Large intestine (tissue), 3 donors: Measurements from ENCODE around the gene ST6GALNAC3. TPM values are rescaled to one million over a fixed set of nuclear protein-coding genes. Genes with fewer than 3 reads are reported as not detected.

Experiments used
- DNase-seq, 2 donors: peaks; one replicate each; pipeline versions ENCODE4 v3.0.0 to v3.0.0-alpha.2; 2013
- H3K27ac ChIP-seq: one replicate; pipeline ENCODE4 v1.5.1; 2013; ENCODE audit warnings: low read length
- H3K27me3 ChIP-seq: 2 replicates; pipeline ENCODE4 v1.6.1; 2013; ENCODE audit warnings: low read length; ENCODE audit not compliant: control insufficient read depth, insufficient read depth
- H3K36me3 ChIP-seq: 2 replicates; pipeline ENCODE4 v1.6.1; 2013; ENCODE audit warnings: low read length; ENCODE audit not compliant: control insufficient read depth, insufficient read depth
- H3K4me1 ChIP-seq: one replicate; pipeline ENCODE4 v1.6.1; 2013; ENCODE audit warnings: low read length; ENCODE audit not compliant: control insufficient read depth, insufficient read depth
- H3K4me3 ChIP-seq: one replicate; pipeline ENCODE4 v1.5.1; 2013; ENCODE audit warnings: low read length
- H3K9me3 ChIP-seq: one replicate; pipeline ENCODE4 v1.6.1; 2013; ENCODE audit warnings: mild to moderate bottlenecking, low read depth, low read length, moderate library complexity; ENCODE audit not compliant: control insufficient read depth
- WGBS: methylation state at CpG from one replicate; pipeline ENCODE4 v1.1.5; 2013; ENCODE audit warnings: low lambda C conversion rate; ENCODE audit not compliant: insufficient coverage; 5-methylcytosine and 5-hydroxymethylcytosine counted together
- polyA plus RNA-seq: library from polyadenylated mRNA; unstranded; fragments of 120-200 nt; gene quantifications from one replicate; pipeline ENCODE4 v1.2.1, GENCODE V29; 2013

The ST6GALNAC3 gene
- polyA plus RNA-seq, 1 donor, result 18.0 TPM

DNA sequence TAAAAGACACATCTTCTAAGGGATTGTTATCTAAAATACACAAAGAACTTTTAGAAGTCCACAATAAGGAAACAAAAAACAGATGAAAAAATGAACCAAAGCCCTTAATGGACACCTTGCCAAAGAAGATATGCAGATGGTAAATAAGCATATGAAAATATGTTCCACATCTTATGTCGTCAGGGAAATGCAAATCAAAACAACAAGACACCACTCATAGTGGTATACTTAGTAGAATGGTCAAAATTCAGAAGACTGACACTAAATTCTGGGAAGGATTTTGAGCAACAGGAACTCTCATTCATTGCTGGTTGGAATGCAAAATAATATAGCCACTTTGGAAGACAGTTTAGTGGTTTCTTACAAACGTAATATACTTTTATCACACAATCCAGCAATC, 587.0 kb downstream of the ST6GALNAC3 start:
- Histone ChIP-seq H3K27me3 (no peaks in the 10 kb centered on the region), H3K27ac (no peak overlapping the region), H3K4me1 (peaks cover 1% of the 10 kb centered on the region), H3K9me3 (peaks cover 3% of the 10 kb centered on the region), H3K36me3 (no peaks in the 10 kb centered on the region), H3K4me3 (no peak overlapping the region)
- WGBS, result 90% methylated on average over 2 of the region's 2 CpGs
- DNase-seq, result no peak

DNA sequence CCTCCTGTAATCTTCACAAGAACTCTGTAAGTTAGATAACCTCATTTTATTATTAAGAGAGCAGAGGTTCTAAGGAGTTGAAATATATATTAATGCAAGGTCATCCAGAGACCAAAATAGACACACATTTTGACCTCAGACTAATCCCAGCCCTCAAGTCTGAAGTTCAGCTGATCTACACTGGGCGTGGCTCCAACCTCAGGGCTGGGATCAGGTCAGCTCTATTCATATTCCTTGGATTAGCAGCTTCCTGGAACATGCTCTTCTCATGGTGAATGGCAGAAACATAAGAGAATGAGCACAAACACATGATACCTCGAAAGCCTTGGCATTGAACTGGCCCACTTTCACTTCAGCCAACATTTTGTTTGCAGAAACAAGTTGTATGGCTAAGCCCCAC, 592.0 kb downstream of the ST6GALNAC3 start:
- Histone ChIP-seq H3K27me3 (no peaks in the 10 kb centered on the region), H3K4me1 (peaks cover 7% of the 10 kb centered on the region), H3K4me3 (no peak overlapping the region), H3K27ac (peak overlapping the region; percentile 1), H3K9me3 (peaks cover 4% of the 10 kb centered on the region), H3K36me3 (no peaks in the 10 kb centered on the region)
- no CpG with 5 or more reads among the region's 2 CpGs for WGBS
- DNase-seq, result peak; percentile 53 to 81

DNA sequence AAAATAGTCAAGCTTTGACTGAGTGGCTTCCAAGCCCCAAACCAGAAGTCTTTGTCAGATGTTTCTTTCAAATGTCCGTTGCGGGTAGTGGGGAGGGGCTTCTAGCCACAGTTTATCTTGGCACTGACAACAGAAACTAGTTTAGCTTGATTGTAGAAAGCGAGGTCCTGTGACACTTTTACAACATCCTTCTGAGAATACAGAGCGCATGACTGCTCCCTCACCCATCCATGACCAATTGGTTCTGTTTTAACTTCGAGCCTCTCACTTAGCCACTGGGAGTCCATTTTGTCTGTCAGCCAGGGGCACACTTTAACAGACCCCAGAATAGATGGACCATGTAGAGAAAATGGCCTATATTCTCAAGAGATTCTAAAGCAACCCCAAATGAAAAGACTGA, 593.5 kb downstream of the ST6GALNAC3 start:
- Histone ChIP-seq H3K27me3 (no peaks in the 10 kb centered on the region), H3K9me3 (peaks cover 4% of the 10 kb centered on the region), H3K4me1 (peaks cover 7% of the 10 kb centered on the region), H3K36me3 (no peaks in the 10 kb centered on the region), H3K4me3 (no peak overlapping the region), H3K27ac (no peak overlapping the region)
- no CpG with 5 or more reads among the region's 5 CpGs for WGBS
- peak; percentile 69 to 77 for DNase-seq

DNA sequence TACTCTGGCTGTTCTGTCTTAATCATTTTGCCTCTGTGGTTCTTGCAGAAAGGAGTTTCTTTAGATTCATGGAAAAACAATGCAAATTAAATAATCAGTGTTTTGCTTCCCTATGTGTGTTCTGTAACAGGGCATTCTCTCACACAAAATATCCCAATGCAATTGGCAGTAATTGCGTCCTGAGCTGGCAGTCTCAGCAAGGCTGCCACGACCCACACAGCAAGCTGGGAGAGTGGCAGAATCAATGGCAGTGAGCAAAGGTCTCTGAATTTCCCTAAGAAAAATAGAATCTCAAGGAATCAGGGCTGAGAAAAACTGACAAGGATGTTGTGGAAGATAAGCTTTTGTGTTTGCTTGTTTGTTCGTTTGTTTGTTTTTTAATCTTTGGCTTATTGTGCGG, 594.6 kb downstream of the ST6GALNAC3 start:
- DNase-seq, result no peak
- Histone ChIP-seq H3K4me1 (peaks cover 11% of the 10 kb centered on the region), H3K4me3 (no peak overlapping the region), H3K27me3 (no peaks in the 10 kb centered on the region), H3K9me3 (peaks cover 4% of the 10 kb centered on the region), H3K27ac (no peak overlapping the region), H3K36me3 (no peaks in the 10 kb centered on the region)
- WGBS, result 100% methylated on average over 2 of the region's 4 CpGs

DNA sequence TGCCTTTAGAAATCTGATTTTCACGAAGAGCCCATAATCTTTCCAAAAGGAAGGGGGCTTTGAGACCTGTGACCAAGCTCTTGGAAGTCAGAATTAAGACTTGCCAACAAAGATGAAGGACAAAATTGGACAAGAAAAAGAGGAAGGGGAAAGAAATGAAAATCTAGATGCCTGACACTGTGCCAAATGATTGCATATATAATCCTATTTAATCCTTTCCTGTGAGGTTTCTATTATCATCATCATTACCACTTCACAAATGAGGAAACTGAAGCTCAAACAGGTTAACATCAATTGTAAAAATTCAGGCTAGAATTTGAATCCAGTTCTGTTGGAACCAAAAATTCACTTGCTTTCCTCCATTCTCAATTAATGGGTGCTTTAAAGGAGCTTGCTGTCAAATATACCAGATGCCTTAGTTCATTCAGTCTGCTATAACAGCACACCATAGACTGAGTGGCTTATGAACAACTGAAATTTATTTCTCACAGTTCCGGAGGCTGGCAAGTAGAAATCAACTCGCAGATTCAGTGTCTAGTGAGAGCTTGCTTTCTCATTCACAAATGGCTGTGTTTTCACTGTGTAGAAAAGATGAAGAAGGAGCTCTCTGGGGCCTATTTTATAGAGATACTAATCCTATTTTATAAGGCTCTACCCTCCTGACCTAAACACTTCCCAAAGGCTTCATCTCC, 595.2 kb downstream of the ST6GALNAC3 start:
- no peak for DNase-seq
- no peak overlapping the region for H3K27ac ChIP-seq
- no peaks in the 10 kb centered on the region for H3K27me3 ChIP-seq
- WGBS, result 75% methylated on average over 2 of the region's 3 CpGs
- H3K4me1 ChIP-seq, result peaks cover 11% of the 10 kb centered on the region
- no peak overlapping the region for H3K4me3 ChIP-seq
- no peaks in the 10 kb centered on the region for H3K36me3 ChIP-seq
- H3K9me3 ChIP-seq, result peaks cover 4% of the 10 kb centered on the region

DNA sequence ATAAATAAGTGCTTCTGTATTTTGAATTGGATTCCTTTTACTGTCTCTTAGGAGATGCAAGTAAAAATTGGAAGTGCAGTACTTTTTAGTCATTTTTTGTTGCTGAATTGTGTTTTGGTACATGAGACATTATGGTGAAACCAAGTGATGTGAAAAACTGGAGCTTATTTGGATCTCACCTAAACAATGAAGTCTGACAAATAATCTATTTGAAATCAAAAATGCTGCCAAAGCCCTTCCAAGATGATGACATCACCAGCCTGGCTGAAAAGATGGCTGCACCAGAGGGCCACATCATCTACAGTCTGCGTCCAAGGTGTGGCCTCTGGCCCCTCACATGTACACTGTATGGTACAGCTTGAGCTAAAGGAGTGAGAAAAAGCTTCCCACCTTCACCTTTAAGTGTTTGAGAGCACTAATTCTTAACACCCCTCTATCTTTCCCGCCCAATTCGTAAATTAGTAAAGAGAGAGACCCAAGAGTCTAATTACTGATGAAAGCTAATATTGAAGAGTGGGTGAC, 600.2 kb downstream of the ST6GALNAC3 start:
- H3K9me3 ChIP-seq, result no peaks in the 10 kb centered on the region
- no CpG with 5 or more reads among the region's 3 CpGs for WGBS
- no peak overlapping the region for H3K4me3 ChIP-seq
- H3K4me1 ChIP-seq, result peaks cover 7% of the 10 kb centered on the region
- H3K27me3 ChIP-seq, result no peaks in the 10 kb centered on the region
- no peak overlapping the region for H3K27ac ChIP-seq
- no peaks in the 10 kb centered on the region for H3K36me3 ChIP-seq
- no peak for DNase-seq

DNA sequence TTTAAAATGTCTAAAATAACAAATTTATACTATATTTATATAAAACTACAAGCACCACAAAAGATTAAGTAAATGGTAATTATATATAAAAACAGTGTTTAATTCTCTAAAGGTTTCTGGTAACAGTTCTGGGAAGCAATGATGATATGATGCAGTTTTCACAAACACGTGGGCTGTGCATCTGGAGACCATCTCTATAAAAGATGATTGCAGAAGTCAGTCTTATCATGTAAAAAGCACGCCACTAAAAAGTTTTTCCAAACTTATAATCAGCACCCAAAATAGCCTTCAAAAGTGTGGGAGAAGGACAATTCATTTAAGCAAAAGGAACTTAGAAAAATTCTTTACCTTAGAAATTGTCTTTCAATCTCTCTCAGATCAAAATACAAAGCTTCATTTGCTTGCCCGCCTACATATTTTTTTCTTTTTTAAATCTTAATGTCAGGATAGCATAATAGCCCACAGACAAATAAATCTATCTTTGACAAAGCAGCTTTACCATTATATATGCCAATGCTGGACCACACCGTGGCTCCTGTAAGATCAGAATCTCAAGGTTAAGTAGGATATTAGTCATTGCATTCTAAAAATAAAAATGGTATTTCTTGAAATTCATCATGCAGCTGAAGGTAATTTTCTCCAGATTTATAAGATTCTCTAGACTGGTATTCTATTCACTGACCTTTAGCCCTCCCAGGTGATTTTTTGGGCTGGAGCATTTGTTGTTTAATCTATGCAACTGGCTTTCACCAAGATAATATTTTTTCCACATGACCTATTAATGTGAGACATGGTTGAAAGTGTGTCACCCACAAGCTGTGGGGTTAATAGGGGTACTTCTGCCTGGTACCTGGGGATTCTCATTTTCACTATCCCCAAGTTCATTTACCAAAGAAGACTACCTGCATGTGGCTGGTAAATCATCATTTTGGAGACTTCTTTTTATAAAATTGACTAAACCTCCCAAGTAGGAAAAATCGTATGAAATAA, 603.2 kb downstream of the ST6GALNAC3 start:
- Histone ChIP-seq H3K36me3 (no peaks in the 10 kb centered on the region), H3K27me3 (no peaks in the 10 kb centered on the region), H3K27ac (no peak overlapping the region), H3K4me1 (peaks cover 7% of the 10 kb centered on the region), H3K9me3 (no peaks in the 10 kb centered on the region), H3K4me3 (no peak overlapping the region)
- no peak for DNase-seq
- 80% methylated on average over 1 of the region's 5 CpGs for WGBS

DNA sequence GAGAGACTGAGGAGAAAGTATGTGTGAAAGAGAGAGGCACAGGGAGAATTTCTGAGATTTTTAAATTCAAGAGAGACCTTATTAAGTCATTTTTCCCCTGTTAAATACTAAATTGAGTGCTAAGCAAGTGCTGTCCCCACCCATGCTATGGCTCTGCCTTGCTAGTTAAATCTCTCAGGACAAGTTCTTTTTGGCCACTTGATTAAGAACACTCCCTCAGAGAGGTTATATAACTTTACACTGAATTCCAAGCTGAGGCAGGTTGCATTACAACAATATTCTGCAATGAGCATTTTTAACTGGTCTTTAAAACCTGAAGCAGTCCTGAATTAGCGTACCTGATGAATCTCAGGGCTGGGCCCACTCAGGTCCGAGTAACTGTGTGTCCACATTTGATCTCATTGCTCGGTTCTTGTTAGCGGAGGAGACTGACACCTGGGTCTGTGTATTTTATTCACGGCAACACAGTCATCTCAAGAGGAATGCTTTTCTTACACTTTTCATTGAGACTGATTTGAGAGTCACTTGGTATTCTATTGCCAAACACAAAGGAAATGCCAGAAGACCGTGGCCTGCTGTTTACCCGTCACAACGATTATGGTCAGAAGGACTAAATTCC, 605.1 kb downstream of the ST6GALNAC3 start:
- H3K4me3 ChIP-seq, result no peak overlapping the region
- no peaks in the 10 kb centered on the region for H3K36me3 ChIP-seq
- DNase-seq, result no peak
- WGBS, result no CpG with 5 or more reads among the region's 8 CpGs
- no peaks in the 10 kb centered on the region for H3K9me3 ChIP-seq
- H3K4me1 ChIP-seq, result peaks cover 4% of the 10 kb centered on the region
- no peak overlapping the region for H3K27ac ChIP-seq
- no peaks in the 10 kb centered on the region for H3K27me3 ChIP-seq

DNA sequence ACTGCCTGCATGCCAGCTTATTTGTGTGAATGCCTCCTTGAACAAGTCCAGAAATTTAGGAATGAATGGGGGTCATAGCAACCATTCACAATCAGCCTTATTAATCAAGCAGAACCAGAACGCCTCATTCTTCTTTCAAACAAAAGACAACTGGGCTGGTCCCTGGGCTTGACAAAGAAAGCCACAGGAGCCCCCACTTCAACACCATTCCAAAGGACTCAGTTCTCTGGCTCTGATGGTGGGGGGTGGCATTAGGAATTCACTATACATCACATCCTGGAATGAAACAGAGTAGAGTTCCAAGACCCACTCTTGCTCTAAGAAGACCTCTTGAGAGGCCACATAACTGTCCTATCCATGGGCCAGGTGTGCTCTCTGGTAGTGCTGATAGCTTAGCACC, 606.1 kb downstream of the ST6GALNAC3 start:
- no peak overlapping the region for H3K4me3 ChIP-seq
- no peaks in the 10 kb centered on the region for H3K36me3 ChIP-seq
- no peak for DNase-seq
- H3K9me3 ChIP-seq, result no peaks in the 10 kb centered on the region
- H3K4me1 ChIP-seq, result no peaks in the 10 kb centered on the region
- WGBS, result no CpG with 5 or more reads among the region's 1 CpG
- no peak overlapping the region for H3K27ac ChIP-seq
- H3K27me3 ChIP-seq, result no peaks in the 10 kb centered on the region

DNA sequence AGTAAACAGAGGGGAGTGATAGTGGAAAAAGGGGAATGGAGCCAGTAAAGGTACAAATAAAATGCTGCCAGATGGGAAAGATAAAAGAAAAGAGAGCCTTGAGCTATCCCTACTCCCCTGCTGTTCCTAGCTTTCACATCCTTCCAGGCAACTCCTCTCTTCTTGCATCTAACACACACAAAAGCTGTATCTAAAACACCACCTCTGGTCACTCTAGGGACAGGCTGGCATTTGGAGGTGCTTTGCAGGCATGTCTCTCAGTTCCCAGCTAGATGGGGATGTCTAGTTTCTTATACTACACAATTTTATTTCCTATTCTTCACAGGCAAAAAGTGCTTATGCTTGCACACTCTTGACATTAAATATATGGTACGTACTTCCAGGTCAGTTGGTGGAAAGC, 607.6 kb downstream of the ST6GALNAC3 start:
- no peak overlapping the region for H3K4me3 ChIP-seq
- no peaks in the 10 kb centered on the region for H3K4me1 ChIP-seq
- no peak for DNase-seq
- no peaks in the 10 kb centered on the region for H3K36me3 ChIP-seq
- H3K9me3 ChIP-seq, result no peaks in the 10 kb centered on the region
- no peaks in the 10 kb centered on the region for H3K27me3 ChIP-seq
- WGBS, result no CpG with 5 or more reads among the region's 1 CpG
- no peak overlapping the region for H3K27ac ChIP-seq
